Gastroesophageal sphincter (tissue), 3 donors: ENCODE data around the gene PUS1.

ENCODE experiments used
- EP300 ChIP-seq: sonication (generic); formaldehyde crosslinking; IDR thresholded peaks from one replicate; pipeline ENCODE4 v1.6.1; 2017; ENCODE audit warnings: antibody characterized with exemption, mild to moderate bottlenecking
- POLR2A ChIP-seq, 2 donors: fragments of 450-650 bp; IDR thresholded peaks; one replicate each; pipeline ENCODE4 v1.6.1; 2017; ENCODE audit warnings: antibody characterized with exemption in 2 of 2, mild to moderate bottlenecking in 2 of 2, moderate library complexity in 1 of 2
- POLR2AphosphoS5 ChIP-seq: sonication (generic); formaldehyde crosslinking; IDR thresholded peaks from one replicate; pipeline ENCODE4 v1.6.1; 2017; ENCODE audit warnings: antibody characterized with exemption
- TF ChIP-seq, protein P1 (sequence below), 4 experiments: fragments of 200-600 bp in 2 of 4; fragments of 450-650 bp in 2 of 4; sonication (generic) in 1 of 4; IDR thresholded peaks; one replicate each; pipeline ENCODE4 v1.5.1; 2017 to 2019; ENCODE audit warnings: antibody characterized with exemption in 4 of 4, mild to moderate bottlenecking in 2 of 4, moderate library complexity in 2 of 4

DNA sequence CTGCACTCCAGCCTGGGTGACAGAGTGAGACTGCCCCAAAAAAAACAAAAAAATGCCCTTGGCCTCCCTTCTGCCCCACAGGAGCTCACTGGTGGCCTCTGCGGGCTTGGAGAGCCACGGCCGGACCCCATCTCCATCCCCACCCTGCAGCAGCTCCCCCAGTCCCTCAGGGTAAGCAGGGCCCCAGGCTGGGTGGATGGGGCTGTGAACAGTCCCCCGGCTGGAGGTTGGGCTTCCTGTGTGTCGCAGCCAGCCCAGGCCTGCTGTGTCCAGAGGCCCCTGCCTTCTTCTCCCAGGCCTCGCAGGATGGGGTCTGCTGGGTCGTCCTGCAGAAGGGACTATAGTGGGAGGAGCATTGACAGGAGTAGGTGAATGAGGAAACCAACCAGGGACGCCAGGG, 15.4 kb upstream of the PUS1 start:
- TF ChIP-seq, protein P1, sequence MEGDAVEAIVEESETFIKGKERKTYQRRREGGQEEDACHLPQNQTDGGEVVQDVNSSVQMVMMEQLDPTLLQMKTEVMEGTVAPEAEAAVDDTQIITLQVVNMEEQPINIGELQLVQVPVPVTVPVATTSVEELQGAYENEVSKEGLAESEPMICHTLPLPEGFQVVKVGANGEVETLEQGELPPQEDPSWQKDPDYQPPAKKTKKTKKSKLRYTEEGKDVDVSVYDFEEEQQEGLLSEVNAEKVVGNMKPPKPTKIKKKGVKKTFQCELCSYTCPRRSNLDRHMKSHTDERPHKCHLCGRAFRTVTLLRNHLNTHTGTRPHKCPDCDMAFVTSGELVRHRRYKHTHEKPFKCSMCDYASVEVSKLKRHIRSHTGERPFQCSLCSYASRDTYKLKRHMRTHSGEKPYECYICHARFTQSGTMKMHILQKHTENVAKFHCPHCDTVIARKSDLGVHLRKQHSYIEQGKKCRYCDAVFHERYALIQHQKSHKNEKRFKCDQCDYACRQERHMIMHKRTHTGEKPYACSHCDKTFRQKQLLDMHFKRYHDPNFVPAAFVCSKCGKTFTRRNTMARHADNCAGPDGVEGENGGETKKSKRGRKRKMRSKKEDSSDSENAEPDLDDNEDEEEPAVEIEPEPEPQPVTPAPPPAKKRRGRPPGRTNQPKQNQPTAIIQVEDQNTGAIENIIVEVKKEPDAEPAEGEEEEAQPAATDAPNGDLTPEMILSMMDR (IDR thresholded peaks at IDR 0.05) = no peak
- TF ChIP-seq POLR2A (IDR thresholded peaks at IDR 0.05) (no peak), POLR2AphosphoS5 (no peak), EP300 (no peak)
